ENCODE measurements around the gene EMB. TPM values are rescaled to one million over a fixed set of nuclear protein-coding genes. Genes with fewer than 3 reads are reported as not detected.
"Not testable (repeated sequence)": the region's sequence is repeated elsewhere in the genome, so short reads cannot be mapped to it uniquely, and the experiment has no call there.

The EMB gene
- polyA plus RNA-seq, 3 donors = 51.9 to 191 (median 131) TPM

GRCh38 chr5:50416637-50417036 is 24.5 kb downstream of the EMB start:
- H3K27ac ChIP-seq (ENCODE audit: low read depth in 1 of 2, low read length in 2 of 2) = peak overlapping the region in 1 of 2 donors; percentile 59
- H3K4me2 ChIP-seq (replicated peaks; ENCODE audit: extremely low read depth, low read length, poor library complexity, severe bottlenecking); DNase-seq; intact Hi-C loops (cut with micrococcal nuclease); H3K9me3 Mint-ChIP-seq; H3K36me3 ChIP-seq (replicated peaks in 1 of 2; ENCODE audit: control insufficient read depth in 1 of 2, insufficient read depth in 2 of 2, low read length in 2 of 2); H2AFZ ChIP-seq (ENCODE audit: insufficient read depth, low read depth, low read length, poor library complexity, severe bottlenecking); H3K4me3 Mint-ChIP-seq; H3K27me3 ChIP-seq (ENCODE audit: control insufficient read depth in 2 of 2, insufficient read depth in 2 of 2, low read length in 2 of 2); H4K20me1 ChIP-seq (ENCODE audit: insufficient read depth, low read length); H3K9me3 ChIP-seq (replicated peaks in 1 of 2; ENCODE audit: control insufficient read depth in 1 of 2, insufficient read depth in 1 of 2, low read length in 2 of 2); H3K4me3 ChIP-seq (replicated peaks in 1 of 3; ENCODE audit: low read depth in 2 of 3, low read length in 3 of 3); H3K9ac ChIP-seq (ENCODE audit: insufficient read depth, low read length, poor library complexity, severe bottlenecking); H3K27me3 Mint-ChIP-seq (ENCODE audit: low read depth in 3 of 3): not testable (repeated sequence)
- Mint-ChIP-seq H3K4me1 (peaks cover 28% of the 10 kb centered on the region), H3K36me3 (peaks cover 5 to 43% of the 10 kb centered on the region in 2 donors), H3K27ac (peak overlapping the region in 4 of 7 donors; percentile 24 to 73 (median 52))
- H3K79me2 ChIP-seq (ENCODE audit: insufficient read depth, low read length) = peaks cover 100% of the 10 kb centered on the region
- WGBS (ENCODE audit: insufficient coverage) = no CpG with 5 or more reads among the region's 3 CpGs
- H3K4me1 ChIP-seq (ENCODE audit: control insufficient read depth in 1 of 2, insufficient read depth in 2 of 2, low read length in 2 of 2) = peaks cover 15 to 25% of the 10 kb centered on the region in 2 donors

GRCh38 chr5:50415912-50416311 is 25.2 kb downstream of the EMB start:
- WGBS (ENCODE audit: insufficient coverage) = 0% methylated on average over 1 of the region's 4 CpGs
- Histone ChIP-seq H3K27ac (ENCODE audit: low read depth in 1 of 2, low read length in 2 of 2) (peak overlapping the region in 1 of 2 donors; percentile 59), H3K4me2 (replicated peaks; ENCODE audit: extremely low read depth, low read length, poor library complexity, severe bottlenecking) (no peak overlapping the region), H4K20me1 (ENCODE audit: insufficient read depth, low read length) (peaks cover 8% of the 10 kb centered on the region), H3K9ac (ENCODE audit: insufficient read depth, low read length, poor library complexity, severe bottlenecking) (no peak overlapping the region), H3K4me1 (ENCODE audit: control insufficient read depth in 1 of 2, insufficient read depth in 2 of 2, low read length in 2 of 2) (peaks cover 15 to 25% of the 10 kb centered on the region in 2 donors), H3K9me3 (replicated peaks in 1 of 2; ENCODE audit: control insufficient read depth in 1 of 2, insufficient read depth in 1 of 2, low read length in 2 of 2) (no peaks in the 10 kb centered on the region), H3K27me3 (ENCODE audit: control insufficient read depth in 2 of 2, insufficient read depth in 2 of 2, low read length in 2 of 2) (no peaks in the 10 kb centered on the region), H3K36me3 (replicated peaks in 1 of 2; ENCODE audit: control insufficient read depth in 1 of 2, insufficient read depth in 2 of 2, low read length in 2 of 2) (no peaks in the 10 kb centered on the region), H2AFZ (ENCODE audit: insufficient read depth, low read depth, low read length, poor library complexity, severe bottlenecking) (no peak overlapping the region), H3K4me3 (replicated peaks in 1 of 3; ENCODE audit: low read depth in 2 of 3, low read length in 3 of 3) (no peak overlapping the region), H3K79me2 (ENCODE audit: insufficient read depth, low read length) (peaks cover 100% of the 10 kb centered on the region)
- intact Hi-C loops (cut with micrococcal nuclease) = no loop called here
- Mint-ChIP-seq H3K27me3 (ENCODE audit: low read depth in 3 of 3) (no peaks in the 10 kb centered on the region), H3K27ac (no peak overlapping the region), H3K4me3 (no peak overlapping the region), H3K9me3 (peaks cover 0 to 3% (median 0%) of the 10 kb centered on the region in 7 donors), H3K36me3 (peaks cover 5 to 40% of the 10 kb centered on the region in 2 donors), H3K4me1 (peaks cover 24% of the 10 kb centered on the region)
- no peak for TF ChIP-seq CTCF (IDR thresholded peaks at IDR 0.05)
- DNase-seq = no peak

- peaks cover 13 to 35% of the 10 kb centered on the region in 2 donors for H3K36me3 Mint-ChIP-seq
- Histone ChIP-seq H3K79me2 (ENCODE audit: insufficient read depth, low read length) (peaks cover 88% of the 10 kb centered on the region), H3K4me1 (ENCODE audit: control insufficient read depth in 1 of 2, insufficient read depth in 2 of 2, low read length in 2 of 2) (peaks cover 10 to 18% of the 10 kb centered on the region in 2 donors), H3K27ac (ENCODE audit: low read depth in 1 of 2, low read length in 2 of 2) (peak overlapping the region in 1 of 2 donors; percentile 13)
- H3K27me3 ChIP-seq (ENCODE audit: control insufficient read depth in 2 of 2, insufficient read depth in 2 of 2, low read length in 2 of 2); H3K27me3 Mint-ChIP-seq (ENCODE audit: low read depth in 3 of 3); H3K36me3 ChIP-seq (replicated peaks in 1 of 2; ENCODE audit: control insufficient read depth in 1 of 2, insufficient read depth in 2 of 2, low read length in 2 of 2); H3K9ac ChIP-seq (ENCODE audit: insufficient read depth, low read length, poor library complexity, severe bottlenecking); H3K9me3 ChIP-seq (replicated peaks in 1 of 2; ENCODE audit: control insufficient read depth in 1 of 2, insufficient read depth in 1 of 2, low read length in 2 of 2); H2AFZ ChIP-seq (ENCODE audit: insufficient read depth, low read depth, low read length, poor library complexity, severe bottlenecking); H3K4me2 ChIP-seq (replicated peaks; ENCODE audit: extremely low read depth, low read length, poor library complexity, severe bottlenecking); intact Hi-C loops (cut with micrococcal nuclease); DNase-seq; H3K4me3 ChIP-seq (replicated peaks in 1 of 3; ENCODE audit: low read depth in 2 of 3, low read length in 3 of 3); H3K9me3 Mint-ChIP-seq; H4K20me1 ChIP-seq (ENCODE audit: insufficient read depth, low read length); H3K4me3 Mint-ChIP-seq: not testable (repeated sequence)
- H3K4me1 Mint-ChIP-seq = peaks cover 29% of the 10 kb centered on the region
- H3K27ac Mint-ChIP-seq = peak overlapping the region in 1 of 7 donors; percentile 46
Measured at GRCh38 chr5:50410932-50411331, 30.2 kb downstream of the EMB start.

Measured in CD14-positive monocyte (primary cell).